ENCODE measurements around the gene MOB4. TPM values are rescaled to one million over a fixed set of nuclear protein-coding genes. Genes with fewer than 3 reads are reported as not detected.

The MOB4 gene
- 29.6 and 50.3 TPM in 2 replicates for total RNA-seq

GRCh38 chr2:197515739-197516392, at the start of gene MOB4:
Gene MOB4 (plus strand): TSS chr2:197516066. CDS start chr2:197516087, 21 bp downstream.

GRCh38 chr2:197499594-197500502, 16.0 kb upstream of the MOB4 start, which contains the start of the genes HSPD1 and HSPE1:
Gene HSPD1 (minus strand): TSS chr2:197499840. CDS start chr2:197498848, 992 bp downstream.
Gene HSPE1 (plus strand): TSS chr2:197500379. CDS start chr2:197500437, 58 bp downstream.

Other genes starting within 250 kb of the MOB4 start
- gene ANKRD44, start 205.3 kb upstream of the MOB4 start, total RNA-seq = 2.6 and 3.6 TPM in 2 replicates
- 180 and 618 TPM in 2 replicates for gene SF3B1, start 81.0 kb upstream of the MOB4 start, total RNA-seq
- 34.1 and 38.0 TPM in 2 replicates for gene COQ10B, start 62.5 kb upstream of the MOB4 start, total RNA-seq
- 260 and 412 TPM in 2 replicates for gene HSPD1, start 16.2 kb upstream of the MOB4 start, total RNA-seq
- 202 and 207 TPM in 2 replicates for gene HSPE1, start 15.7 kb upstream of the MOB4 start, total RNA-seq
- 2.7 and 5.5 TPM in 2 replicates for gene RFTN2, start 159.5 kb downstream of the MOB4 start, total RNA-seq
- 4.9 and 6.1 TPM in 2 replicates for gene MARS2, start 189.3 kb downstream of the MOB4 start, total RNA-seq

Data from epithelial cell of umbilical artery (primary cell).